ENCODE measurements around the gene TRIM44.
"Not testable (repeated sequence)": the region's sequence is repeated elsewhere in the genome, so short reads cannot be mapped to it uniquely, and the experiment has no call there.

The TRIM44 gene

DNA sequence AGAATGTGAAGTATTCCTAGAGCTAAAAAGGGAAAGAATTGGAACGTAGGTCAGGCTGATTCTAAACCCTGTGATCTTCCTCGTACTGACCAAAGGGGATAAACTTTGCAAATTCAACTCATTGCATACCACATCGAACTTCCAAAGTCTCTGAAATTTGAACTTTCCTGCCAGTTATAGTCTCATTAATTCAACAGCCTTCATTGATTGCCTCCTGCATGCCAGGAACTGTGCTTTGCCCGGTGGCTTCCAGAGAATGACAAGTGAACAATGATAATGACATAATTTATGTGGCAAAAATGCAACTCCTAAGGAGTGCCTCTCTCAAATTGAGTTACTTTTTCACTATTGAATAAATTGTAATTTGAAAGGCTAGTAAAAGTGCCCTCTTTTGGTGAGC, 173.6 kb downstream of the TRIM44 start:
- TF ChIP-seq, protein P1, sequence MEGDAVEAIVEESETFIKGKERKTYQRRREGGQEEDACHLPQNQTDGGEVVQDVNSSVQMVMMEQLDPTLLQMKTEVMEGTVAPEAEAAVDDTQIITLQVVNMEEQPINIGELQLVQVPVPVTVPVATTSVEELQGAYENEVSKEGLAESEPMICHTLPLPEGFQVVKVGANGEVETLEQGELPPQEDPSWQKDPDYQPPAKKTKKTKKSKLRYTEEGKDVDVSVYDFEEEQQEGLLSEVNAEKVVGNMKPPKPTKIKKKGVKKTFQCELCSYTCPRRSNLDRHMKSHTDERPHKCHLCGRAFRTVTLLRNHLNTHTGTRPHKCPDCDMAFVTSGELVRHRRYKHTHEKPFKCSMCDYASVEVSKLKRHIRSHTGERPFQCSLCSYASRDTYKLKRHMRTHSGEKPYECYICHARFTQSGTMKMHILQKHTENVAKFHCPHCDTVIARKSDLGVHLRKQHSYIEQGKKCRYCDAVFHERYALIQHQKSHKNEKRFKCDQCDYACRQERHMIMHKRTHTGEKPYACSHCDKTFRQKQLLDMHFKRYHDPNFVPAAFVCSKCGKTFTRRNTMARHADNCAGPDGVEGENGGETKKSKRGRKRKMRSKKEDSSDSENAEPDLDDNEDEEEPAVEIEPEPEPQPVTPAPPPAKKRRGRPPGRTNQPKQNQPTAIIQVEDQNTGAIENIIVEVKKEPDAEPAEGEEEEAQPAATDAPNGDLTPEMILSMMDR (IDR thresholded peaks at IDR 0.05; ENCODE audit: low read depth, low read length): no peak
- no peak overlapping the region for H3K4me3 ChIP-seq (replicated peaks in 1 of 2; ENCODE audit: low read depth in 2 of 2, low read length in 2 of 2)
- no peak for DNase-seq (ENCODE audit: low read depth in 2 of 2)

DNA sequence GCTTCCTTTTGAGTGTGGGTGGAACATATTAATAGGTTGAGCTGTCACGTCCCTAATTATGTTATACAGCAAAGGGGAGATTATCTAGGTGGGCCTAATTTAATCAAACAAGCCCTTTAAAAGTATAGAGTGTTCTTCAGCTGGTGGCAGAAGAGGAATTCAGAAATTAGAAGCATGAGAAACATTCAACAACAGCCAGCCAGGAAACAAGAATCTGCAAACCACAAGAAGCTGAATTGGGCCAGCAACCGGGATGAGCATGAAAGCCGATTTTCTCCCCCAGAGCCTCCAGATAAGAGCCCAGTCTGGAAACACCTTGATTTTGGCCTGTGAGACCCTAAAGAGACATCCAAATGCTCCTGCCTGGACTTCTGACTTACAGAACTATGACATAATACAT, 175.5 kb downstream of the TRIM44 start:
- TF ChIP-seq, protein P1 (IDR thresholded peaks at IDR 0.05; ENCODE audit: low read depth, low read length): no peak
- DNase-seq (ENCODE audit: low read depth in 2 of 2): no peak
- H3K4me3 ChIP-seq (replicated peaks in 1 of 2; ENCODE audit: low read depth in 2 of 2, low read length in 2 of 2): no peak overlapping the region

DNA sequence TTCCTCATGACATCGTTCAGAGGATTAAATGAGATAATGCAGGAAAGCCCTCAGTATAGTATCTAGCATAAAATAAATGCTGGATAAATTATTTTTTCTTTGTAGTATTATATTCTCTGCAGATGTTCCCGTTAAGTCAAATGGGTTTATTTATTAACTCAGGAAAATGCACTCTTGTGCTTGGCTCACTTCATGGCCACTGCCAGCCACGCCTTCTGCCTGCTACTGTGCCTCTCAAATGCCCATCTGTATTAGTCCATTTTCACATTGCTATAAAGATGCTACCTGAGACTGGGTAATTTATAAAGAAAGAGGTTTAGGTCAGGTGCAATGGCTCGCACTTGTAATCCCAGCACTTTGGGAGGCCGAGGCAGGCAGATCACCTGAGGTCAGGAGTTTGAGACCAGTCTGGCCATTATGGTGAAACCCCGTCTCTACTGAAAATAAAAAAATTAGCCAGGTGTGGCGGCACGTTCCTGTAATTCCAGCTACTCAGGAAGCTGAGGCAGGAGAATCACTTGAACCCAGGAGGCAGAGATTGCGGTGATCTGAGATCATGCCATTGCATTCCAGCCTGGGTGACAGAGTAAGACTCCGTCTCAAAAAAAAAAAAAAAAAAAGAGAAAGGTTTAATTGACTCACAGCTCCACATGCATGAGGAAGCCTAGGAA, 176.3 kb downstream of the TRIM44 start:
- DNase-seq (ENCODE audit: low read depth in 2 of 2); H3K4me3 ChIP-seq (replicated peaks in 1 of 2; ENCODE audit: low read depth in 2 of 2, low read length in 2 of 2): not testable (repeated sequence)

DNA sequence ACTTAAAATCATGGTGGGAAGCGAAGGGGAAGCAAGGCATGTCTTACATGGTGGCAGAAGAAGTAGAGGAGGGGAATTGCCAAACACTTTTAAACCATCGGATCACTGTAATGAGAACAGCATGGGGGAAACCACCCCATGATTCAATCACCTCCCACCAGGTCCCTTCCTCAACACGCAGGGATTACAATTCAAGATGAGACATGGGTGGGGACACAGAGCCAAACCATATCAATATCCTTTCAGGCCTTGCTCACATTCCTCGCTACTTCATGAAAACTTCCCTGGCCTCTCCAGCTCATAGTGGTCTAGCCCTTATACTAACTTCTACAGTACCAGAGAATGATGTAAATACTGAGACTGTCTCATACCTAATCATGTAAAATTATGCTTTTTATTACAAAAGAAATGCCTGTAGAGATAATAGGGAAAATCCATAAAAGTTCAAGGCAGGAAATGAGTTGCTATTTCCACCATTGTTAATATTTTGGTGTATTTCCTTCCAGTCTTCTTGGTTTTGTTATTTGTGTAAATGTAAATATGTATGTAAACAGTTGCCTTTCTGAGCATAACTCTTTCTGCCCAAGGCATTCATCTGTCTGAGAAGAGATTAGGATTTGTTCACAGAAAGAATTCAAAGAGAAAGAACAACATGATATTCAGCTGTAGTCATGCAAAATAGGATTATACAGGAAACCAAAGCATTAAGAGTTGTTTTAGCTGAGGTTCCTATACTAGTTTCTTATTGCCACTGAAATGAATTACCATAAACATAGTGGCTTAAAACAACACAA, 177.0 kb downstream of the TRIM44 start:
- H3K4me3 ChIP-seq (replicated peaks in 1 of 2; ENCODE audit: low read depth in 2 of 2, low read length in 2 of 2): no peak overlapping the region
- TF ChIP-seq, protein P1 (IDR thresholded peaks at IDR 0.05; ENCODE audit: low read depth, low read length): no peak
- DNase-seq (ENCODE audit: low read depth in 2 of 2): no peak

DNA sequence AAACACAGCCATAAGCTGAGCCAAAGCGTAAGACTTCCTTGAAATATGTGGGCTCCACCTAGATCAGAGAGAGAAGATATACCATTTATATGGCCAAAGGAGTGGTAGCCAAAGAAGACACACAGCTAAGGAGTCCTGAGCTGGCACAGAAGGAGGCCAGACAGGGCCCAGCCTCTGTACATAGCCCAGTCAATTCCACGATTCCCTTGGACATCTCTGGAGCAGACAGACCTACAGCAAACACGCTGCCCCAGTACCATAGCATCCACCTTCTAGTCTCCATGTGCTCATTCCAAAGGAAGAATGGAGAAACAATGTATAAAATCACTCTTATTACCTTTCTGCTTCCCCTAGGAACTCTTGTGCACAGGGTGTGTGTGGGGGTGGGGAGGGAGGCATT, 179.2 kb downstream of the TRIM44 start:
- no peak for DNase-seq (ENCODE audit: low read depth in 2 of 2)
- TF ChIP-seq, protein P1 (IDR thresholded peaks at IDR 0.05; ENCODE audit: low read depth, low read length): no peak
- H3K4me3 ChIP-seq (replicated peaks in 1 of 2; ENCODE audit: low read depth in 2 of 2, low read length in 2 of 2): no peak overlapping the region

DNA sequence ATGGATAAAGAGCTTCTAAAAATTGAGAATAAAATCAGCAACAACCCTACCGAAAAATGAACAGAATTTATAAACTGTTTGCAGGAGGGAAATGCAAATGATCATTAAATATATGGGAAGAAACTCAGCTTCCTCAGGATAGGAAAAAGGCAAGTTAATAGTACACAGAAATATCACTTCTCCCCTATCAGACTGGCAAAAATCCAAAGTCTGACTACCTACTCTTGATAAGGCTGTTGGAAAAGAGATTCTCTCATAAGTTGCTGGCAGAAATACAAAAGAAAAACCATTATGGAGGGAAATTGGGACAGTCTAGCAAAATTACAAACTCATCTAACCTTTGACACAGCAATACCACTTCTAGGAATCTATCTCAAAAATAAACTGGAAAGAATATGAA, 180.4 kb downstream of the TRIM44 start:
- TF ChIP-seq, protein P1 (IDR thresholded peaks at IDR 0.05; ENCODE audit: low read depth, low read length): no peak
- no peak for DNase-seq (ENCODE audit: low read depth in 2 of 2)
- no peak overlapping the region for H3K4me3 ChIP-seq (replicated peaks in 1 of 2; ENCODE audit: low read depth in 2 of 2, low read length in 2 of 2)

DNA sequence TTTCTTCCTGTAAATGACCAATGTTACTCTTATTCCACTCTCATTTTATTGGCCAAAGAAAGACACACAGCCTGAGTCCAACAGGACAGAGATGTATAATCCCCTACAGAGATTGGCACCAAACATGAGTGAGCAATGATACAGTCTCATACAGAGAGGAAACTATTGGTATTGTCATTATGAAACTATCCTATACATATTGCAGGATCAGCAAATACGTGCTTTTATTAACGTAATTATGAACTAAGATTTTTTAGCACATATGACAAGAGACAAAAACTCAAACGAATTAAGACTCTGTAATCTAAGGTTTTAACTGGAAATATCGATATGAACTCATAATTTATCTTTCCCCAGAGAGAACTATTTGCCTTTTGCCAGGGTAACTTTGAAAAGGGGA, 182.0 kb downstream of the TRIM44 start:
- H3K4me3 ChIP-seq (replicated peaks in 1 of 2; ENCODE audit: low read depth in 2 of 2, low read length in 2 of 2): no peak overlapping the region
- DNase-seq (ENCODE audit: low read depth in 2 of 2): no peak
- TF ChIP-seq, protein P1 (IDR thresholded peaks at IDR 0.05; ENCODE audit: low read depth, low read length): no peak
